Measurements from ENCODE around the gene FBXL16.

DNA sequence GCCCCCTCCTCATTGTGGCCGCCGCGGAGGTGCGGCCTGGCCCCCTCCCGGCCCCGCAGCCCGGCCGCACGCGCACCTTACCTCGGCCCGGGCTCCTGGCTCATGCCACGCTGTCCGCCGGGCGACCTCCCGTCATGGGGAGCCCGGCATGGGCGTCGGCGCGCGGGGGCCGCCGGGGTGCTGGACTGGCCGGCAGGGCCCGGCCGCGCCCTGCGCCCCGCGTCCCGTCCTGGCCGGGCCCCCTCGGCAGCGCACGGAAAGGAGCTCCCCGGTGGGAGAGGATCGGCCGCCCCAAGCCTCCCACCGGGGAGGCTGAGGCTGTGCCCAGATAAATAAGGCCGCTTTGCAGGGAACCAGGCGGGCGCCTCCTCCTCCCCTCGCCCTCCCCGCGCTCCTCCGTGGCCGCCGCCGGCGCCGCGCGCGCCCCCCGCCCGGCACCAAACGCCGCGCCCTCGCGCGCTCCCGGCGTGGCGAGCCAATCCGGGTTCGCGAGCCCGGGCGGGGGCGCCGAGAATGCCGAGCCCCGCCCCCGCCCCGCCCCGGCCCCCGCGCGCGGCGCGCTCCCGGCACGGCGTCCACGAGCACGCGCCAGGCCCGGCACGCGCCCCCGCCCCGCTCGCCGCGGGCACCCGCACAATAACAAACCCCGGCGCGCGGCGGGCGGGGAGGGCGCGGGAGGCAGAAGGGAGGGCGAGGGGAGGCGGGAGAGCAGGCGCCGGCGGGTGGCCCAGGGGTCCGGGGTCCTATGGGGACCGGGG, at the start of gene FBXL16:
- TF ChIP-seq POLR2A (IDR thresholded peaks at IDR 0.05; ENCODE audit: low read depth, low read length), result no peak
- TF ChIP-seq POLR2AphosphoS5 (IDR thresholded peaks at IDR 0.05; ENCODE audit: low read depth, low read length), result no peak
